ENCODE results near the gene IFITM1.

- TF ChIP-seq, protein P1, sequence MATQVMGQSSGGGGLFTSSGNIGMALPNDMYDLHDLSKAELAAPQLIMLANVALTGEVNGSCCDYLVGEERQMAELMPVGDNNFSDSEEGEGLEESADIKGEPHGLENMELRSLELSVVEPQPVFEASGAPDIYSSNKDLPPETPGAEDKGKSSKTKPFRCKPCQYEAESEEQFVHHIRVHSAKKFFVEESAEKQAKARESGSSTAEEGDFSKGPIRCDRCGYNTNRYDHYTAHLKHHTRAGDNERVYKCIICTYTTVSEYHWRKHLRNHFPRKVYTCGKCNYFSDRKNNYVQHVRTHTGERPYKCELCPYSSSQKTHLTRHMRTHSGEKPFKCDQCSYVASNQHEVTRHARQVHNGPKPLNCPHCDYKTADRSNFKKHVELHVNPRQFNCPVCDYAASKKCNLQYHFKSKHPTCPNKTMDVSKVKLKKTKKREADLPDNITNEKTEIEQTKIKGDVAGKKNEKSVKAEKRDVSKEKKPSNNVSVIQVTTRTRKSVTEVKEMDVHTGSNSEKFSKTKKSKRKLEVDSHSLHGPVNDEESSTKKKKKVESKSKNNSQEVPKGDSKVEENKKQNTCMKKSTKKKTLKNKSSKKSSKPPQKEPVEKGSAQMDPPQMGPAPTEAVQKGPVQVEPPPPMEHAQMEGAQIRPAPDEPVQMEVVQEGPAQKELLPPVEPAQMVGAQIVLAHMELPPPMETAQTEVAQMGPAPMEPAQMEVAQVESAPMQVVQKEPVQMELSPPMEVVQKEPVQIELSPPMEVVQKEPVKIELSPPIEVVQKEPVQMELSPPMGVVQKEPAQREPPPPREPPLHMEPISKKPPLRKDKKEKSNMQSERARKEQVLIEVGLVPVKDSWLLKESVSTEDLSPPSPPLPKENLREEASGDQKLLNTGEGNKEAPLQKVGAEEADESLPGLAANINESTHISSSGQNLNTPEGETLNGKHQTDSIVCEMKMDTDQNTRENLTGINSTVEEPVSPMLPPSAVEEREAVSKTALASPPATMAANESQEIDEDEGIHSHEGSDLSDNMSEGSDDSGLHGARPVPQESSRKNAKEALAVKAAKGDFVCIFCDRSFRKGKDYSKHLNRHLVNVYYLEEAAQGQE (IDR thresholded peaks at IDR 0.05) = peak; percentile 91
- peak; percentile 23 to 62 for TF ChIP-seq RAD21 (IDR thresholded peaks at IDR 0.05)
- TF ChIP-seq YY1 (IDR thresholded peaks at IDR 0.05) = peak; percentile 26
Observed at GRCh38 chr11:355581-356458, 42.0 kb downstream of the IFITM1 start.
